CD8-positive, alpha-beta memory T cell (primary cell): Measurements from ENCODE around the gene IDH3A. TPM values are rescaled to one million over a fixed set of nuclear protein-coding genes. Genes with fewer than 3 reads are reported as not detected.

Source experiments
- CTCF ChIA-PET: fragments of 350-600 bp; sonication (Branson Sonifier 250); formaldehyde crosslinking; loops from one replicate; lab custom pipeline; 2021; ENCODE audit warnings: antibody characterized with exemption; lab: Charles Lee
- POLR2A ChIA-PET: fragments of 350-600 bp; sonication (Branson Sonifier 250); formaldehyde crosslinking; loops from one replicate; lab custom pipeline; 2021; ENCODE audit warnings: antibody characterized with exemption; lab: Charles Lee
- DNase-seq, 5 donors: peaks; one replicate each; pipeline versions ENCODE4 v3.0.0 to v3.0.0-alpha.2; 2020 to 2022; ENCODE audit warnings: mixed read lengths in 1 of 5
- H3K27ac ChIP-seq: one replicate; pipeline ENCODE4 v1.7.0; 2013; ENCODE audit warnings: low read depth, mild to moderate bottlenecking, low read length, moderate library complexity
- H3K27me3 ChIP-seq: 2 replicates; pipeline ENCODE4 v1.7.0; 2013; ENCODE audit warnings: low read length, mild to moderate bottlenecking; ENCODE audit not compliant: insufficient read depth, poor library complexity, severe bottlenecking
- H3K36me3 ChIP-seq: 2 replicates; pipeline ENCODE4 v1.7.0; 2013; ENCODE audit warnings: mild to moderate bottlenecking, low read length, moderate library complexity; ENCODE audit not compliant: insufficient read depth
- H3K4me1 ChIP-seq: 2 replicates; pipeline ENCODE4 v1.7.0; 2013; ENCODE audit warnings: mild to moderate bottlenecking, low read length, moderate library complexity; ENCODE audit not compliant: insufficient read depth
- H3K4me3 ChIP-seq: 2 replicates; pipeline ENCODE4 v1.7.0; 2013; ENCODE audit warnings: mild to moderate bottlenecking, low read length
- H3K9me3 ChIP-seq: 2 replicates; pipeline ENCODE4 v1.7.0; 2013; ENCODE audit warnings: mild to moderate bottlenecking, low read length
- H3K27ac Mint-ChIP-seq, 8 donors: one replicate each; pipeline ENCODE4 v1.8.0; 2020 to 2021; ENCODE audit warnings: mixed read lengths in 8 of 8, mild to moderate bottlenecking in 6 of 8, inconsistent platforms in 3 of 8, moderate library complexity in 3 of 8
- H3K27me3 Mint-ChIP-seq, 2 donors: one replicate each; pipeline ENCODE4 v1.8.0; 2020 to 2021; ENCODE audit warnings: mixed read lengths in 2 of 2, mild to moderate bottlenecking in 1 of 2, moderate library complexity in 1 of 2
- H3K36me3 Mint-ChIP-seq, 3 donors: one replicate each; pipeline ENCODE4 v1.8.0; 2020 to 2021; ENCODE audit warnings: mixed read lengths in 3 of 3, inconsistent platforms in 1 of 3, mild to moderate bottlenecking in 1 of 3
- H3K4me1 Mint-ChIP-seq, 3 donors: one replicate each; pipeline ENCODE4 v1.8.0; 2020 to 2021; ENCODE audit warnings: mixed read lengths in 3 of 3, inconsistent platforms in 1 of 3, mild to moderate bottlenecking in 1 of 3
- H3K4me3 Mint-ChIP-seq, 7 donors: one replicate each; pipeline ENCODE4 v1.8.0; 2020 to 2021; ENCODE audit warnings: mixed read lengths in 7 of 7, mild to moderate bottlenecking in 6 of 7, moderate library complexity in 4 of 7, inconsistent platforms in 2 of 7
- H3K9me3 Mint-ChIP-seq, 5 donors: one replicate each; pipeline ENCODE4 v1.8.0; 2020 to 2022; ENCODE audit warnings: mixed read lengths in 5 of 5, mild to moderate bottlenecking in 3 of 5, moderate library complexity in 2 of 5, inconsistent platforms in 1 of 5
- polyA plus RNA-seq: library from polyadenylated mRNA; unstranded; fragments of 300-500 nt; fragmentation: Illumina TruSeq; gene quantifications from one replicate; pipeline ENCODE4 v1.2.3, GENCODE V29; 2021
- total RNA-seq, 2 experiments: library from RNA; stranded (reverse); gene quantifications; one replicate each; pipeline ENCODE4 v1.2.3, GENCODE V29; 2021

Gene IDH3A
- total and polyA plus RNA-seq, 3 experiments from 2014 or later, result 44.3 to 151 (median 134) TPM

- no peak for DNase-seq
- H3K9me3 Mint-ChIP-seq, result no peaks in the 10 kb centered on the region
- Histone ChIP-seq H3K4me3 (no peak overlapping the region), H3K27ac (no peak overlapping the region), H3K27me3 (no peaks in the 10 kb centered on the region), H3K36me3 (no peaks in the 10 kb centered on the region), H3K4me1 (no peaks in the 10 kb centered on the region), H3K9me3 (no peaks in the 10 kb centered on the region)
- ChIA-PET POLR2A (no interaction called here), CTCF (interaction anchor here (0.8 kb wide), 1 partner anchor 49 kb away, joined by 3 read pairs; no protein-coding TSS in a partner anchor)
- H3K4me3 Mint-ChIP-seq, result no peak overlapping the region
- no peaks in the 10 kb centered on the region for H3K36me3 Mint-ChIP-seq
- H3K27ac Mint-ChIP-seq, result no peak overlapping the region
- no peaks in the 10 kb centered on the region for H3K27me3 Mint-ChIP-seq
- peaks cover 2 to 3% (median 2%) of the 10 kb centered on the region in 3 donors for H3K4me1 Mint-ChIP-seq
These were observed 30.7 kb downstream of the IDH3A start for GRCh38 chr15:78179906-78180305.

DNA sequence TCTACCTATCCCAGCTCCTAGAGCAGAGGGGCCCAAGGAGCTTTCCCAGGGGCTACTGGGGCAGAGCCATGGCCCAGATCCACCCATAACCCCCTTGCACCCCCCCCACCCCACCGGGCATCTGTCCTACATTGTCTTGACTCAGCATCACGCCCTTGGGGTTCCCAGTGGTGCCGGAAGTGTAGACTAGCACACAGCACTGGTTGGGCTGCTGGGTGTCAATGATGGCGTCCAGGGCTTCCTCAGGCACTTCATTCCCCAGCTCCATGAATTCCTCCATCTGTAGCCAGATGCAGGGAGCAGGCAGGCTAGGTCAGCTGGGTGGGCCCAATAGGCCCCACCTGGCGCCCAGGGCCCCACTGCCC lies 33.2 kb downstream of the IDH3A start:
- no peak for DNase-seq
- Mint-ChIP-seq H3K9me3 (peaks cover 0 to 5% (median 2%) of the 10 kb centered on the region in 5 donors), H3K4me1 (no peaks in the 10 kb centered on the region), H3K27ac (no peak overlapping the region), H3K36me3 (peaks cover 0 to 10% (median 0%) of the 10 kb centered on the region in 3 donors), H3K27me3 (peaks cover 2 to 9% of the 10 kb centered on the region in 2 donors), H3K4me3 (no peak overlapping the region)
- Histone ChIP-seq H3K9me3 (no peaks in the 10 kb centered on the region), H3K4me3 (no peak overlapping the region), H3K27ac (no peak overlapping the region), H3K27me3 (no peaks in the 10 kb centered on the region), H3K4me1 (no peaks in the 10 kb centered on the region), H3K36me3 (no peaks in the 10 kb centered on the region)
- CTCF ChIA-PET, result interaction anchor here (1.0 kb wide), 1 partner anchor 13 kb away, joined by 3 read pairs; no protein-coding TSS in a partner anchor
- POLR2A ChIA-PET, result no interaction called here

GRCh38 chr15:78182821-78183220 lies 33.7 kb downstream of the IDH3A start:
- H3K4me3 Mint-ChIP-seq, result no peak overlapping the region
- POLR2A ChIA-PET, result no interaction called here

GRCh38 chr15:78192826-78193594 lies 43.8 kb downstream of the IDH3A start:
- no peak overlapping the region for H3K4me3 Mint-ChIP-seq
- Histone ChIP-seq H3K4me3 (no peak overlapping the region), H3K9me3 (no peaks in the 10 kb centered on the region), H3K36me3 (no peaks in the 10 kb centered on the region), H3K4me1 (no peaks in the 10 kb centered on the region), H3K27me3 (no peaks in the 10 kb centered on the region), H3K27ac (no peak overlapping the region)
- DNase-seq, result peak in 1 of 5 donors; percentile 36
- CTCF ChIA-PET, result interaction anchor here (1.2 to 5.9 kb wide), 2 partner anchors 49 to 81 kb away, joined by 3 to 101 read pairs; no protein-coding TSS in a partner anchor
- H3K27ac Mint-ChIP-seq, result no peak overlapping the region
- peaks cover 0 to 6% (median 0%) of the 10 kb centered on the region in 5 donors for H3K9me3 Mint-ChIP-seq
- no peaks in the 10 kb centered on the region for H3K4me1 Mint-ChIP-seq
- H3K27me3 Mint-ChIP-seq, result no peaks in the 10 kb centered on the region
- H3K36me3 Mint-ChIP-seq, result no peaks in the 10 kb centered on the region
- POLR2A ChIA-PET, result no interaction called here

More at GRCh38 chr15:78182821-78183220, 33.7 kb downstream of the IDH3A start:
- Histone ChIP-seq H3K9me3 (no peaks in the 10 kb centered on the region), H3K27ac (no peak overlapping the region), H3K4me3 (no peak overlapping the region), H3K27me3 (no peaks in the 10 kb centered on the region), H3K4me1 (no peaks in the 10 kb centered on the region), H3K36me3 (no peaks in the 10 kb centered on the region)
- no peak overlapping the region for H3K27ac Mint-ChIP-seq
- H3K36me3 Mint-ChIP-seq, result peaks cover 0 to 10% (median 0%) of the 10 kb centered on the region in 3 donors
- peaks cover 0 to 5% (median 2%) of the 10 kb centered on the region in 5 donors for H3K9me3 Mint-ChIP-seq
- CTCF ChIA-PET, result interaction anchor here (1.0 kb wide), 1 partner anchor 13 kb away, joined by 3 read pairs; no protein-coding TSS in a partner anchor
- H3K27me3 Mint-ChIP-seq, result peaks cover 2 to 9% of the 10 kb centered on the region in 2 donors
- DNase-seq, result no peak
- H3K4me1 Mint-ChIP-seq, result no peaks in the 10 kb centered on the region

DNA sequence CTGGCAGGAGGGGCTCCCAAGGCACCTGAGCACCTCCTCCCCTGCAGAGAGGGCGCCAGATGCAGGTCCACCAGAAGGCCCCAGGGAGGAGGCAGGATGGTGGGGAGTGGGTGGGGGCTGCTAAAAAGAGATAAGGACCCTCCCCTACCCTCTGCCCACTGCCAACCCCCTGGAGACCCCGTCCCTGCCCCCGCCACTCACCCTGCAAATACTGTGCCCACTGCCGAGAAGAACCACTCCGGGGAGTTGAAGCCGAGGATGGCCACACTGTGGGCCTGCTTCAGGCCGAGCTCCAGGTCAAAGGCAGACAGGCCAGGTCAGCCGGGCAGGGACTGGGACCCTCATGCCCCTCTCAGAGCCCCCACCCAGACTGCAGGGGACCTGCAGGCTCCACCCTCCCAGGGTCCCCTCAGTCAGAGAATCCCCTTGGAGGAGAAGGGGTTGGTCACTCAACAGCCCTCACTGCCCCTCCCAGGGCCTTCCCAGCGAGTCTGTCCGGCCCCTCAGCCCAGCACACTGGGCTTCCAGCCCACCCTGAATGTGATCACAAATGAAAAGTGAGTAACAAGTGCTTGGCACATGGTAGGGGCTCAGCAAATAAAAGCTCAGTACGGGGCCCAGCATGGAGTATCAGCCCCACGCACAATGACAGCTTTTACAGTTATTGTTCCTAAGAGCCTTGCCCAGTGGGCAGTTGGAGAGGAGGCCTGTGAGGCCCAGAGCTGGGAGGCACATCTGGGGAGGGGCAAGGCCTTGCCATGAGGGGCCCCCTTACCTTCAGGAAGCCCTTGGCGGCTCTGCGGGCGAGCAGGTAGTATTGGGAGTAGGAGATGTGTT lies 44.8 kb downstream of the IDH3A start:
- no peaks in the 10 kb centered on the region for H3K4me1 ChIP-seq
- Mint-ChIP-seq H3K4me1 (no peaks in the 10 kb centered on the region), H3K4me3 (no peak overlapping the region), H3K27ac (no peak overlapping the region), H3K27me3 (no peaks in the 10 kb centered on the region), H3K9me3 (peaks cover 0 to 6% (median 0%) of the 10 kb centered on the region in 5 donors), H3K36me3 (no peaks in the 10 kb centered on the region)
- no peak overlapping the region for H3K4me3 ChIP-seq
- H3K36me3 ChIP-seq, result no peaks in the 10 kb centered on the region
- no peak overlapping the region for H3K27ac ChIP-seq
- POLR2A ChIA-PET, result no interaction called here
- CTCF ChIA-PET, result interaction anchor here (0.9 to 5.9 kb wide), 6 partner anchors 30 to 95 kb away, joined by 3 to 101 read pairs (median 6); partner anchors contain the start of gene CIB2
- H3K27me3 ChIP-seq, result no peaks in the 10 kb centered on the region
- peak in 1 of 5 donors; percentile 11 for DNase-seq
- no peaks in the 10 kb centered on the region for H3K9me3 ChIP-seq

DNA sequence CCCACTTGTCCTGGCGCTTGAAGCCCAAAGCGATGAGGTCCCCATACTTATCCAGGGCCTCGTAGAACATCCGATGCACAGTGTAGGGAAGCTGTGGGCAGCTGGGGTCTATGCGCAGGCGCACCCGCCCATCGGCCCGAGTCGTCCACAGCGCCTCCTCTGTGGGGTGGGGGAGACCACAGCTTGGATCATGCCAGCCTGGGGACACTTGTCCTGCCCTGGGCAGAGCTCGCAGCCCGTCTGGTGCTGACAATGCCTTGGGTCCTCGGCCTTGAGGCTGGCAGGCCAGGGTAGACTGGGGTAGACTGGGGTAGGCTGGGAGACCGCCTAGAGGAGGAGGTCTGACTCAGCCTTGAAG lies 45.4 kb downstream of the IDH3A start:
- Mint-ChIP-seq H3K27me3 (no peaks in the 10 kb centered on the region), H3K9me3 (peaks cover 0 to 6% (median 0%) of the 10 kb centered on the region in 5 donors), H3K4me3 (no peak overlapping the region), H3K4me1 (no peaks in the 10 kb centered on the region), H3K27ac (no peak overlapping the region), H3K36me3 (no peaks in the 10 kb centered on the region)
- Histone ChIP-seq H3K9me3 (no peaks in the 10 kb centered on the region), H3K4me1 (no peaks in the 10 kb centered on the region), H3K27ac (no peak overlapping the region), H3K27me3 (no peaks in the 10 kb centered on the region), H3K36me3 (no peaks in the 10 kb centered on the region), H3K4me3 (no peak overlapping the region)
- DNase-seq, result peak in 1 of 5 donors; percentile 33
- POLR2A ChIA-PET, result no interaction called here
- CTCF ChIA-PET, result interaction anchor here (0.9 to 5.9 kb wide), 15 partner anchors 10 to 228 kb away, joined by 3 to 101 read pairs (median 8); partner anchors contain the start of gene CIB2

DNA sequence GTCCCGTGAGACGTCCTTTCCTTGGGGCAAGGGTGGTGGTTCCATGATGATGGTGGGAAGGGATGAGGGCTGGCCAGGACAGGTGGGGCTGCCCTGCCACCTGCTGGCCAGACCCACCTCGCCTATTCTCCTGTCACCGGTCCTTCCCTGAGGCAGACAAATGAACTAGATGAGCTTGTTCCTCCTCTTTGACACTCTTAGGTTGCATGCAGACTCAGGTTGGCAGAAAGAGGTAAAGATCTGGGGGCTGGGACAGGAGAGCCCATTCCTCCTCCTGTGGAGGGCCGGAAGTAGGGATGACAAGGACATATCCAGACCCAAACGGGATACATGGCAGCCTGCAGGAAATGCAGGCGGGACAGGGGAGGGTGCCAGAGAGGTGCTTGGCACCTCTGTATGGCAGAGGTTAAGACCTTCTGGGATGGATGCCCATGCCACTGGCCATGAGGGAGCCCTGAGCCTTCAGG lies 46.6 kb downstream of the IDH3A start:
- H3K27ac Mint-ChIP-seq, result peak overlapping the region in 2 of 8 donors; percentile 6 to 67
- ChIA-PET CTCF (interaction anchor here (0.8 to 5.9 kb wide), 32 partner anchors 9 to 236 kb away, joined by 3 to 101 read pairs (median 6); partner anchors contain the start of genes CIB2 and IDH3A), POLR2A (interaction anchor here (0.5 kb wide), 1 partner anchor 45 kb away, joined by 4 read pairs; no protein-coding TSS in a partner anchor)
- DNase-seq, result peak; percentile 8 to 56 (median 46)
- H3K4me3 Mint-ChIP-seq, result no peak overlapping the region
- H3K36me3 ChIP-seq, result no peaks in the 10 kb centered on the region
- no peaks in the 10 kb centered on the region for H3K27me3 Mint-ChIP-seq
- no peaks in the 10 kb centered on the region for H3K4me1 Mint-ChIP-seq
- no peaks in the 10 kb centered on the region for H3K36me3 Mint-ChIP-seq
- no peak overlapping the region for H3K4me3 ChIP-seq
- no peaks in the 10 kb centered on the region for H3K4me1 ChIP-seq
- no peaks in the 10 kb centered on the region for H3K27me3 ChIP-seq
- no peaks in the 10 kb centered on the region for H3K9me3 ChIP-seq
- H3K27ac ChIP-seq, result no peak overlapping the region
- H3K9me3 Mint-ChIP-seq, result peaks cover 0 to 4% (median 0%) of the 10 kb centered on the region in 5 donors
